Glomerular endothelial cell (primary cell): Measurements from ENCODE around the gene PCDH12. TPM values are rescaled to one million over a fixed set of nuclear protein-coding genes. Genes with fewer than 3 reads are reported as not detected.

Source experiments
- DNase-seq: peaks from one replicate; pipeline ENCODE4 v3.0.0-alpha.2; 2011; ENCODE audit warnings: low read depth, low spot score; ENCODE audit errors: extremely low read depth
- total RNA-seq: library from RNA; depleted of rRNA; stranded (reverse); fragments of >200 nt; gene quantifications from 2 replicates; pipeline ENCODE4 v1.2.3, GENCODE V29; 2015

PCDH12 gene
- total RNA-seq, 1 donor from 2014 or later = 67.3 TPM

DNA sequence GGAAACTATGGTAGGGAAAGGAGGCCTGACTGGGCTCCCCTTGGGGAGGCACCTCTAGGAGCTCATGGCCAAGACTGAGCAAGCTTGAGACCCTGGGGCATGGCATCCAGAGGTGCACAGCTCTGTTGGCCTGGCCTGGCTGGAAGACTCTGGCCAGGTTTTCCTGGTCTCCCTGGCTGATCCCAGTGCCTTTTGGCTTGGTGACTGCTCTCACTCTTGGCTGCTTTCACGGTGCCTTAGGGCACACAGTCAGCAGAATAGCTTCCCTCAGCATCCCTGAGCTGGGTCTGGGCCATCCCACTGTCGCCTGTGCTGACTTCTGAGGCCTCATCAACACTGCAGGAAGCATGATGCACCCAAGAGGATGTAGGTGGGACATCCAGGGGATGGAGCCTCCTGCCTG lies 47.7 kb downstream of the PCDH12 start:
- no peak for DNase-seq

DNA sequence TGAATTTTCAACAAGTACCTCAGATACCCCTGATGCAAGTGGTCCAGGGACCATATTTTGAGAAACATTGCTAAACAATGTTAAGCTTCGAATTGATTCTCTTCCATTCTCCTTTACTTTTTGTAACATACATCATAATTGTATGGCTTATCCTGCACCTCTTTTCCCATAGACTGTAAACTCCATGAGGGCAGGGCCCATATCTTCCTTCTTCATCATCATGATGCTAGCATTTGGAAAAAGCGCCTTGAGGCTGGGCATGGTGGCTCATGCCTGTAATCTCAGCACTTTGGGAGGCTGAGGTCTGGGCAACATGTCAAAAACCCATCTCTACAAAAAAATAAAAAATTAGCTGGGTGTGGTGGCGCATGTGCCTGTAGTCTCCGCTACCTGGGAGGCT lies 48.8 kb downstream of the PCDH12 start:
- no peak for DNase-seq

DNA sequence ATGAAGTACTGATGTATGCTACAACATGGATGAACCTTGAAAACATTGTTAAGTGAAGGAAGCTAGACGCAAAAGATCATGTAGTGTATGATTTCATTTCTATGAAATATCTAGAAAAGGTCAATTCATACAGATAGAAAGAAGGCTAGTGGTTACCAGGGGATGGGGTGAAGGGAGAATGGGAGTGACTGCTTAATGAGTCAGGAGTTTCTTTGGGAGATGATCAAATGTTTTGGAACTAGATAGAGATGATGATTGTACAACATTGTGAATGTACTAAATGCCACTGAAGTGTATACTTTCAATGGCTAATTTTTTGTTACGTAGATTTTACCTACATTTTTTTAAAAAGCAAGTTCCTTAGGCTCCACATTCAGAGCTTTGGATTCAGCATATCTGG lies 49.2 kb downstream of the PCDH12 start:
- DNase-seq = no peak

DNA sequence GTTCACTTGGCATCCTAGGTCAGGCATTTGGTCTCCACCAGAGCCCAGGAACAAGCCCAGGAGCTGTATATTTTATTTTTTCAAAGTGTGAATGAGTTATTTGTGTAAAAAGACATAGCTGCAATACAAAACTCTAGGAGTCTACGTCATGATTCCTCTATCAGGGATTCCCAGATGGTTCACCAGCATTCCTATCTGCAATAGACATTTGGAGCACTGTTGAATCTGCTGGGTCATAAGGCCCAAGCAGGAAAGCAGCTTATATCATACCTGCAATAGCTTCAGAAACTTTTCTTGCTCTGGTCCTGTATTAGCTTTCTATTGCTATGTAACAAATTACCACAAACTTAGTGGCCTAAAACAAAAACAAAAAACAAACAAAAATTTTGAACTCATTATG lies 51.0 kb downstream of the PCDH12 start:
- DNase-seq = no peak

DNA sequence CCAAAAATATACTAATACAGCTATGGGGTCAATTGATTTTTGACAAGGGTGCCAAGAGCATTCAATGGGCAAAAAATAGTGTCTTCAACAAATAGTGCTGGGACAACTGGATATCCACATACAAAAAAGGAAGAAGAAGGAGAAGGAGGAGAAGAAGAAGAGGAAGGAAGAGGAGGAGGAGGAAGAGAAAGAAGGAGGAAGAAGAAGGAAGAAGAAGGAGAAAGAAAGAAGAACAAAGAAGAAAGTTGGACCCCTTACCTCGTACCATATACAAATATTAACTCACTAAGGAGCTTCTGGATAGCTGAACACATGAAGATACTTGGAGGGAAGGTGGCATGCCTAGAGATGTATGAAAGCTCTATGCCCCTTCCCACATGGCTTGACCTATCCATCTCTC lies 51.5 kb downstream of the PCDH12 start:
- DNase-seq = no peak

DNA sequence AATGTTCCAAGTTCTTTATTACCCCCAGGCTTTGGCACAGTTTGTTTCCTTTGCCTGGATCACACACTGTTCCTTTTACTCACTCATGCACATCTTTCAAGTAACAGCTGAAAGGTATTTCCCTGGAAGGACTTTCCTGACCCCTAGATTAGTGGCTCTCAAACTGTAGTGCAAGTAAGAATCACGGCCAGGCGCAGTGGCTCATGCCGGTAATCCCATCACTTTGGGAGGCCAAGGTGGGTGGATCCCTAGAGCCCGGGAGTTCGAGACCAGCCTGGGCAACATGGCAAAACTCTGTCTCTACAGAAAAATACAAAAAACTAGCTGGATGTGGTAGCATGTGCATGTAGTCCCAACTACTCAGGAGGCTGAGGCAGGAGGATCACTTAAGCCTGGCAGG lies 53.5 kb downstream of the PCDH12 start:
- DNase-seq = no peak

DNA sequence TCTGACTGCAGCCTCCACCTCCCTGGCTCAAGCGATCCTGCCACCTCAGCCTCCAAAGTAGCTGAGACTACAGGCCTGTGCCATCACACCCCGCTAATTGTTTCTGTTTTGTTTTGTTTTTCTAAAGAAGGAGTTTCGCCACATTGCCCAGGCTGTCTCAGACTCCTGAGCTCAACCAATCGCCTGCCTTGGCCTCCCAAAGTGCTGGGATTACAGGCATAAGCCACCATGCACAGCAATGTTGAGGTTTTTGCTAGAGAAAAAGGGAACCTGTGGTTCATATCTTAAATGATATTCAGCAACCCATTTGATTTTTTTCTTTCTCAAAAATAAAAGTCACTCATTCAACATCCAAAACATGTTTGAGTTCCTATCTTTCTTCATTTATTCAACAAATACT lies 54.7 kb downstream of the PCDH12 start:
- DNase-seq = no peak

DNA sequence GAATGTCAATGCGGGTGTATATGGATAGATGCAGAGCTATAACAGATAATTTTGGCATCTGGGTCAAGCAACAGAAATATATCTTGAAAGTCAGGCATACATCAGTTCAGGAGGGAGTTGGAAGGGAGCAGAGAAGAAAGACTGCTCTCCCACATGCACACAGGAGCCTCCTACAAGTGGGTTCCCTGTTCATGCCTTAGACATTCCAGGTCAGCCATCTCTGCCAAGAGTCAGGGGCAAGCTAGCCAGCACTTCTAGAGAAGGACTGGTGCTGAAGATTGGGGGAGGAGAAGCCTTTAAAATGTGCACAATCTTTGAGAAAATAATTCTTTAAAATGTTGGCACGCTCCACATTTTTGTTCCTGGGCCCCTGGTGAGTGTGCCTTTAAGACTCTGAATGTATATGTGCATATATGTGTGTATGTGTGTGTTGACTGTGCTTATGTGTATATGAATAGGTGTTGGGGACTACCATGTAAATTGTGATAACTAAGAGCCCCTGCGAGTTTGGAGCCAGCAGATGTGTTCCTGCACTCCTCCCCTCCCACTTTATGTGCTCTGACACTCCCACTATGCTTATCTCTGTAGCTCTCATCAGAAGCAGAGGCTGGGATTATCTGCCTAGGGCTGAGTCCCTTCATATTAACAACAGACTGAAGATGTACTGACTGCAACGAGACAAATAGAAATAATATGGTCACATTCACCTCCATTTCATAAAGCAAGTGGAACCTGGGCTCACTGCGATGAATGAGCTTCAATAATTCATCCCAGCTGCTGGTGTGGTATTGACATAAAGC lies 55.8 kb downstream of the PCDH12 start:
- no peak for DNase-seq

DNA sequence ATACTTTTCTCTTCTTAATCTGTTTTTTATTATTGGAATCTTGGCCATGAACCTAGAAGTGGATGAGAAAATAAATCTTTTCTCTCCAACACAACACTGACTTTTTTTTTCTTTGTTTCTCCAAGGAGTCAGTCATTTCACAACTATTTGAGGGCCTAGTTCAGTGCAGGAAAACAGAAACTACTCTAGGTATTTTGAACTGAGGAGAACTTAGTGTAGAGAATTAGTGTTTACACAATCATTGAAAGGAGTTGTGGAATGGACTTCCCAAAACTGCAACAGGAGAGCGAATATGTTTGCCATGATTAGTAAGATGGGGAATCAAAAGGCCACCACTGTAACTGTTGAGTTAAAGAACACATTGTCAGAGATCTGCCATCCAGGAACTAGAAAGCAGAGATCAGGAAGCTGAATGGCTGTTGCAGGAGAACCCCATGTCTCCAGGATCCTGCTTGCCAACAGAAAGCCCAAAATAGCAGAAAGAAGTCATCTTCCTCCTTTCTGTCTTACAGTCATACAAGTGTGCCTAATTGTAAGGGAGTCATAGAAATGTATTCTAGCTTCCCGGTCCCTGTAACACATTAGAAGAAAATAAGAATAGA lies 59.5 kb downstream of the PCDH12 start:
- no peak for DNase-seq

DNA sequence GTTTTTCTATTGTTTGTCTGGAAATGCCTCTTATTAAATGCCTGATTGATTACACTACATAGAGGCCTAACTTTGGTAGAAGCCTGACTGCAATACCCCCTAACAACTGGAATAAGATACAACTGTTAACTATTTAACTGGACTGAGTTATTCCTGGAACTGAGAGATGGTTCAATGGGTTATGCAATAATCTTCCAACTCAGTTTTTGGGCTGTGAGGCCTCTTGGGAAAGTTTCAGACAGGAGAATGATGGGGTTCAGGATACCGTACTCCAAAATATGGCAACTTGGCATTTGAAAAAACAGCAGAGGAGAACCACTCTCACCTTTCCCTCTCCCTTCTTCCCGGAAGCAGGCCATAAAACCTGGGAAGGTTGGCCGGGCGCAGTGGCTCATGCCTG lies 60.6 kb downstream of the PCDH12 start:
- no peak for DNase-seq

Other genes with a start within 250 kb of the PCDH12 start
- gene PCDH1, start 79.8 kb downstream of the PCDH12 start, total RNA-seq = 203 and 479 TPM in 2 replicates
- gene DELE1, start 34.3 kb downstream of the PCDH12 start, total RNA-seq = 61.4 and 69.5 TPM in 2 replicates
- 49.8 and 82.2 TPM in 2 replicates for gene RNF14, start 10.9 kb upstream of the PCDH12 start, total RNA-seq
- gene GNPDA1, start 54.8 kb upstream of the PCDH12 start, total RNA-seq = 75.5 and 130 TPM in 2 replicates
- gene NDFIP1, start 150.6 kb upstream of the PCDH12 start, total RNA-seq = 55.2 and 56.0 TPM in 2 replicates